Activated gamma-delta T cell (primary cell): Measurements from ENCODE around the gene CRAT.

ENCODE experiments used
- DNase-seq: peaks from one replicate; lab custom pipeline; 2025; lab: John Stamatoyannopoulos, UW

The CRAT gene

GRCh38 chr9:129063061-129063460 lies 47.5 kb downstream of the CRAT start:
- DNase-seq = no peak

GRCh38 chr9:129060991-129061390 lies 49.6 kb downstream of the CRAT start:
- DNase-seq = no peak

GRCh38 chr9:129059796-129060785 lies 50.5 kb downstream of the CRAT start:
- DNase-seq = no peak

DNA sequence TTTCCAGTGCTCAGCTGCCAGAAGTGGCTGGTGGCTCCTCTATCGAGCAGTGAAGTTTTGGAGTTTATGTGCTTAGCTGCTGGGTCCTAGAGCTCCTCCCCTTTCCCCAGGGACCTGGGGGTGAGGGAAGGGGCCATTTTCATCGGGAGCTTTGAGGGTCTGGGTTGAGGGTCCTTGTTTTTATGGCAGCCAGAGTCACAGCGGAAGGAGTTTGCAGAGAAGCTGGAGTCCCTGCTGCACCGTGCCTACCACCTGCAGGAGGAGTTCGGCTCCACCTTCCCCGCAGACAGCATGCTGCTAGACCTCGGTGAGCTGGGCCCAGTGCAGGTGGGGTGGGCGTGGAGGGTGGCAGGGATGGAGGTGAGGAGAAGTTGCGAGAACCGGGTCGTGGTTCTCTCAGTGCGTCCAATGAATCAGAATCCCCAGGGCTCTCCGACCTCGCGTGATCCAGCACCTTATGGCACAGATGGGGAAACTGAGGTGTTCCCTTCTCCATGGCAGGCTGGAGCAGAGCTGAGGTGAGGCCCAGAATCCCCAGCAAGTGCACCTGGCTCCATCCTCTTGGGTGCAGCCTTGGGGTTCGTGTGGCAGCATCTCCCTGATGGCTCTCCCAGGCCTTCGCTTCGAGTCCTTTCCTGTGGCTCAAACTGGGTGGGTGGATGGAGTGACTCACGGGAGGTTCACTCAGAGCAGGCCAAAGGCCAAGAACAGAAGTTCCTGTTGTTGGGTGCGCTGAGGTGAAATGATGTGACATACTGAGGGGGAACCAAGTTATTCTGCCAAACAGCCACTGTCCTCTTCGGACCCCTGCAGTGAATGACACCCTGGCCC lies 51.4 kb downstream of the CRAT start:
- DNase-seq = no peak

DNA sequence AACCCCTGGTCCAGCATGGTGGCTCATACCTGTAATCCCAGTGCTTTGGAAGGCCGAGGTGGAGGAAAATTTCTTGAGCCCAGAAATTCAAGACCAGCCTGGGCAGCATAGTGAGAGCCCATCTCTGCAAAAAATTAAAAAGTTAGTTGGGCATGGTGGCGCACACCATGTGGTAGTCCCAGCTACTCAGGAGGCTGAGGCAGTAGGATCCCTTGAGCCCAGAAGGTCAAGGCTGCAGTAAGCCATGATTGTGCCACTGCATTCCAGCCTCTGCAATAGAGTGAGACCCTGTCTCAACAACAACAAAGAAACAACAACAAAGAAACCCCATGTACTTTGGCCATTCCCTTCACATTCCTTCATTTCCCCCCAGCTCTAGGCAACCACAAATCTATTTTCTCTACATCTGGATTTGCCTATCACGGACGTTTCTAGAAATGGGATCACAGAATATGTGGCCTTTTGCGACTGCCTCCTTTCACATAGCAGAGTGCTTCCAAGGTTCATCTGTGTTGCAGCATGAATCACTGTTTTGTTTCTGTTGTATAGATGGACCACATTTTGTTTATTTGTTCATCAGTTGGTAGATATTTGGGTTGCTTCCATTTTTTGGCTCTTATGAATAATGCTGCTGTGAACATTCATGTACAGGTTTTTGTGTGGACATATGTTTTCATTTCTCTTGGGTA lies 56.3 kb downstream of the CRAT start:
- DNase-seq = no peak

- DNase-seq = no peak
Measured at GRCh38 chr9:129053020-129053419, 57.6 kb downstream of the CRAT start.

GRCh38 chr9:129052592-129052991 lies 58.0 kb downstream of the CRAT start:
- no peak for DNase-seq
